GM19372 (cell line): ENCODE results near the gene KCNA3.

Experiments
- ATAC-seq: cut with Tn5 transposase; IDR thresholded peaks from one replicate; pipeline ENCODE4 v1.9.1; 2021; ENCODE audit warnings: mild to moderate bottlenecking, low read depth, moderate library complexity; ENCODE audit not compliant: unreplicated experiment

The KCNA3 gene

DNA sequence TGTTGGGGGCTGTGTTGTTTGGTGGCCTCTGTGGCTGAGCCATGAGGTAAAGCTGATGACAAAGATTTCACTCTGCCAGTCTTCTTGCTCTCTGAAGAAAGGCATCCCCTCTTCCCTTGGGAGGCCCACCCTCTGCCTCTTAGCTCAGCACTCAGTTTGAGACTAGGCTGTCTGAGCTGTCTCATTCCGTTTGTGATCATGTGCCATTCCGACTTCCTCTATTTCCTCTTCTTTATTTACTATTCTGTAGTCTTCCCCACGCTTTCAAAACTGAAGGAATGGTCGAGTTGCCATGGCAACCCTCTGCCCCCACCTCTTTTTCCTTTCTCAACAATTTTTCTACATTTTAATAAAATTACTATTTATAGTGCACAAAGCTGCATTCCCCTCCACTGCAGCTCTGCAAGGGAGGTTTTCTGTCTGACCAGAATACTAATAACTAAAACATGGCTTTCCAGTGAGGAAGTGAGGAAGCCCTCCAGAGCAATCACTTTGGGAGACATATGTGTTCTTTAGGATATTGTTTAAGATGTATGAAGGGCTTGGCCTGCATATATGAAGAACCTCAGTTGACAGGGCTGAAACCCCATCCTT is 30.8 kb downstream of the KCNA3 start:
- no peak for ATAC-seq

GRCh38 chr1:110639724-110640386 is 34.9 kb downstream of the KCNA3 start:
- ATAC-seq, result no peak

GRCh38 chr1:110638556-110638955 is 36.2 kb downstream of the KCNA3 start:
- no peak for ATAC-seq

GRCh38 chr1:110638058-110638457 is 36.7 kb downstream of the KCNA3 start:
- no peak for ATAC-seq

DNA sequence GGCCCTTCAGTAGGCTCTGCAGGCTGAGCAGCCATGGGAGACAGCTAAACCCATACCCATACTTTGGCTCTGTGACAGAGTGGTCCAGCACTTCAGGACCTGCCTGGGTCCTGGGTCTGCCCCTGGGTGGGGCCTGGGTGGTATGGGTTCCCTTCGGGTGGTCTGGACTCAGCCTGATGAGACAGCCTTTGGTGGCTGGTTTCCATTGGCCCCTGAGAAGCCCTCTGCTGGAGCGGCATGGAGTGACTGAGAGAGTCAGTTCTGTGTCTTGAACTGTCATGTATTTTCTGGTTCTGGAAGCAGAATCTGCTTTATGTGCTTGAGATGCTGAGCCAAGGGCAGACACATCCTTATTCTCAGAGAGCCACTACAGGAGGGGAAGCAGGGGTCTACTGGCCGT is 37.3 kb downstream of the KCNA3 start:
- no peak for ATAC-seq

DNA sequence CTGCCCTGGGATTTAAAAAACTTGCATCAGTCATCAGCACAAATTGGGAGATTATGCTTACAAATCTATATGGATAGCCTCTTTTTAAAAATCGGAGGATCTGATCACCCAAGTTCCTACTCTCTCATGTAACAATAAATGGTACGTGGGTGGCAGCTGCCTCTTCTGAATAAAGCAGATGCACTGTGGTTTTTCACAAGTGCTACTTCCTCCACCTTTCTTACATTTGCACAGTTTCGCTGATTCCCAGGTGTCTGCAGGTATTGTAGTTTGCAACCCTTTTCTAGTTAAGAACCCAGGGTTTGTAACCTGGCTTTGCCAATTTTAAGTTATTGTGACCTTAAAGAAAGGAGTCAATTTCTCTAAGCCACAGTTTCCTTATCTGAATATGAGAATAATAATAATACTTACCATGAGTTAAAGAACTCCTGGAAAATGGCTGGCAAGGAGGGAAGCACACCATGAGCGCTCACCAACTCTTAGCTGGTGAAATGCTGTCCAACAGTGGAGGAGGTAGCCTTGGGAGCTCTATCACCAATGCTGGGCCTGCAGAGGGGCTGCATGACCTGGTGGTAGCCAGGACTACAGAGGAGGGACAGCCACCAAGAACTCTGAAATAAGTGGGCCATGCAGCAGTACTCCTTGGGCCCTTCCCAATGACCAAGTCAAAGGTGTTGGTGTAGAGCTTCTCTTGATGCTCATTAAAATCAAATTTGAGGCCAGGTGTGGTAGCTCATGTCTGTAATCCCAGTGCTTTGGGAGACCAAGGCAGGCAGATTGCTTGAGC is 38.4 kb downstream of the KCNA3 start:
- no peak for ATAC-seq

DNA sequence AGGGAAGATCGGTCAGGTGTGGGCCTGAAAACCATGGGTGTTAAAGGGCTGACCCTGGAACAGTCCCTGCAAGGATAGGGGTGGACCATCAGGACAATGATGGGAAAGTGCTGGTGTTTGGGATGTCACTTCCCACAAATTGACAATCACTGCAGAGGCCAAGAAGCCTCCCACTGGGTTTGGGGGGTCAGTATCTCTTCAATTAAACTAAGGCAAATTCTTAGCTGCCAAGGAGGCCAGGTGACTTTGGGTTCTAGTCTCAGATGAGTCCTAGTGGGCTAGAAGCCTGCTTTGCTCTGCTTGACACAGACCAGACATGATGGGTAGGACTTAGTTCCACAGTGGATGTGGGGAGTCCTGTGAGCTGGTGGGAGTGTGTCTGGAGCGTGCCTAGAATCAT is 39.3 kb downstream of the KCNA3 start:
- no peak for ATAC-seq

GRCh38 chr1:110634455-110635311 is 40.1 kb downstream of the KCNA3 start:
- peak; percentile 57 for ATAC-seq

GRCh38 chr1:110634086-110634454 is 40.7 kb downstream of the KCNA3 start:
- ATAC-seq, result no peak

GRCh38 chr1:110633646-110634030 is 41.1 kb downstream of the KCNA3 start:
- ATAC-seq, result no peak

GRCh38 chr1:110631836-110632620 is 42.7 kb downstream of the KCNA3 start:
- no peak for ATAC-seq

- peak; percentile 55 for ATAC-seq
Observed at GRCh38 chr1:110630839-110631663, 43.7 kb downstream of the KCNA3 start.

DNA sequence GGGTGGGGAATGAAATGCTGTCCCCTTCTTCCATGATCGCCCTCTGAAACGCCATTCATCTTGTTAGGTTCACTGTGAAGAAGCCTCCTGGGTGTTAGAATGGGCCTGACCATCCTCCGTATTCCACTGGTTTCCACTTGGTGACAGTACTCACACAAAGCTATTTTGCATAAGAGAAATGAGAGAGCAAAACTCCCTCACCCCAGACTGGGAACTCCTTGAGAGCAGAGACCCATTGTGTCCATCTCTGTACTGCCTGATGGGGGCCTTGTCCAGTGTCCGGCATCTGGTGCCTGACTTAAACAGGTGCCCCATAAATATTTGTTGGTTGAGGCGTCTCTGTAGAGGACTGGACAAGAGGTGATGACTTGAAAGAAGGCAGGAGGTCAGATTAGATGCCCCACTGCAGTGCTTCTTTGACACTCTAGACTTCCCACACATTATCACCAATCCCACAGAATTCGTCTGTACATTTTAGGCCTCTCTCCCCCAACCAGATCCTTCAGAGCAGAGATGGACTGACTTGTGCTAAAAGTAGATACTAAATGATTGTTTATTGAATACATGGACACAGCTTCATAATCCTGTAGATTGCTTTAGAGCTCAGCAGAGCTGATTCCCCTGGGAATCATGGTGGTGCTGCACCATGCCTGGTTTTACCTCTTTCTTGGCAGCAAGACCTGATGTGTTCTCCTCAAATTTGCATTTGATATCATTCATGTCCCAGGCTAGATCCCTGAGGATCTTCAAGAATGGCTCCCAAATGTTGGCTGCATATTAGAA is 46.2 kb downstream of the KCNA3 start:
- no peak for ATAC-seq

- no peak for ATAC-seq
Observed at GRCh38 chr1:110627764-110628163, 47.0 kb downstream of the KCNA3 start.

DNA sequence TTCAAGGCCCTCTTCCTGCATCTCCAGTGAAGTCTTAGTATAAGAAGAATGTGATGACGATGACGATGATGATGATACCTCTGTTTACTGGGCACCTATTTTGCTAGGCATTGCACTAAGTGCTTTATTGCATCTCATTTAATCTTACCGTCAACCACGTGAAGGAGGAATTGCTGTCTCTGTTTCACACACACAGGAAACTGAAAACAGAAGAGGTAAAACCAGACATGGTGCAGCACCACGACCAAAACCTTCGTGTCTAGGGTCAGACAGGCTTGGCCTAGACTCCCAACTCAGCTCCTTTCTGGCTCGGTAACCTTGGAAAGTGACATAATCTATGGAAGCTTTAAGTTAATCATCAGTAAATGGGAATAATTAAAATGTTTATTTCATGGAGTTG is 47.9 kb downstream of the KCNA3 start:
- no peak for ATAC-seq
